ENCODE data around the gene DOCK4.

DNA sequence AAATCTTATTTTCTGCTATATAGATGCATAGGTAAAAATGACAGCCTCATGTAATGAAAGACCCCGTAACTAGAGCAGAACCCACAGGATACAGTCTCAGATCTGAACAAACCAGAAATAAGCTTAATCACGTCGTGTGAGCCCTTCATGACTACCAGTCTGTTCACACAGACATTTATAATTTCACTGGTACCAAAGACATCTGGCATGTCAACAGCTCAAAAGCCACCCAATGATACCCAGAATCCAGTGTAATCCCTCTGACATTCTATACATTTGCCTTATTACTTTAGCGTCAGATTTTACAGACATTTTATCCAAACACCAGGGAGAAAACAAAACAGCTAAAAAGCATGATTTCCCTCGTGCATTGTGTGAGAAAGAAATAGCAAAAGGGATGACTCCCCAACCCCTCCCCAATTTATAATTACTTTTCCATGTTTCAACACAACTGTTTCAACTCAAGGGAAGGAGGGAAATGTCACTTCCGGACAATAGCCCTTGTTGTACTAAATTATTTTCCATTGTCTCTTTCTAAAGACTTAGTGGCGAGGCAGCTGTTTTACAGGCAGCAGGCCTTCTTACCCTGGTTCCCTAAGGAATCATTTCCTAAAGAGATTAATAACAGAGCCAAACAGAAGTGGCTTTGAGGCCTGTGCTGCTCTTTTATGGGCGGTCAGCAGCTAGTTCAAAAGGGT is 33.2 kb downstream of the DOCK4 start:
- TF ChIP-seq, protein P1, sequence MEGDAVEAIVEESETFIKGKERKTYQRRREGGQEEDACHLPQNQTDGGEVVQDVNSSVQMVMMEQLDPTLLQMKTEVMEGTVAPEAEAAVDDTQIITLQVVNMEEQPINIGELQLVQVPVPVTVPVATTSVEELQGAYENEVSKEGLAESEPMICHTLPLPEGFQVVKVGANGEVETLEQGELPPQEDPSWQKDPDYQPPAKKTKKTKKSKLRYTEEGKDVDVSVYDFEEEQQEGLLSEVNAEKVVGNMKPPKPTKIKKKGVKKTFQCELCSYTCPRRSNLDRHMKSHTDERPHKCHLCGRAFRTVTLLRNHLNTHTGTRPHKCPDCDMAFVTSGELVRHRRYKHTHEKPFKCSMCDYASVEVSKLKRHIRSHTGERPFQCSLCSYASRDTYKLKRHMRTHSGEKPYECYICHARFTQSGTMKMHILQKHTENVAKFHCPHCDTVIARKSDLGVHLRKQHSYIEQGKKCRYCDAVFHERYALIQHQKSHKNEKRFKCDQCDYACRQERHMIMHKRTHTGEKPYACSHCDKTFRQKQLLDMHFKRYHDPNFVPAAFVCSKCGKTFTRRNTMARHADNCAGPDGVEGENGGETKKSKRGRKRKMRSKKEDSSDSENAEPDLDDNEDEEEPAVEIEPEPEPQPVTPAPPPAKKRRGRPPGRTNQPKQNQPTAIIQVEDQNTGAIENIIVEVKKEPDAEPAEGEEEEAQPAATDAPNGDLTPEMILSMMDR (IDR thresholded peaks at IDR 0.05; ENCODE audit: insufficient read depth, low read depth, low read length) = no peak
- TF ChIP-seq EZH2 (IDR thresholded peaks at IDR 0.05; ENCODE audit: insufficient read depth, low read length) = no peak
